Measurements from ENCODE around the gene PTCSC3. TPM values are rescaled to one million over a fixed set of nuclear protein-coding genes. Genes with fewer than 3 reads are reported as not detected.

Gene PTCSC3
- not detected in 2 replicates for total RNA-seq (2014; rRNA removed; shearing (Covaris generic))

DNA sequence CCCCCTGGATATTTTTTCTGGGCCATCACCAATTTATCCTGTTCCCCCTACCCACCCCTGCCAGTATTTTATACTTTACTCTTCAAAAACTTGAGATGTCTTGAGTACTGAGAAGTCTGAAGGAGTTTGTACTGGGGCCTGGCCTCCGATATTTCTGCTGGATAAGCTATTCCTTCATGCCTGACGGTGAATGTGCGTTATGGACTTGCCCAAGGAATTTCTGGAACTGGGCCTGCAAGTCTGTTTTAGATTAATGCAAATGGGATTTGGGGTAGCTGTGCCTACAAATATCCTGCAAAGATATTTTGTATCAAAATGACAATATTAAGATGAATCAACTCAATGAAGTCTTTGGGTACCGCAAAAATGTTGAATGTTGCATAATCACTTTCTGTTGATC lies at the start of gene PTCSC3:
TSS of gene PTCSC3 (minus strand) at position 199 of the 400 bp plus-strand sequence.

Other genes with a start within 250 kb of the PTCSC3 start
- gene MBIP, start 143.9 kb upstream of the PTCSC3 start, total RNA-seq (2014; rRNA removed; shearing (Covaris generic)), result 6.2 and 11.8 TPM in 2 replicates